ENCODE data around the gene OR13C4.
"Not testable (repeated sequence)": the region's sequence is repeated elsewhere in the genome, so short reads cannot be mapped to it uniquely, and the experiment has no call there.

OR13C4 gene

GRCh38 chr9:104527109-104527508 is at the start of gene OR13C4:
Gene OR13C4 (minus strand): TSS chr9:104527209. CDS start chr9:104527209, 0 bp downstream.
- no peak for DNase-seq

- DNase-seq, result no peak
Measured at GRCh38 chr9:104575456-104575855, 48.4 kb upstream of the OR13C4 start.

GRCh38 chr9:104572612-104573011 is 45.6 kb upstream of the OR13C4 start:
- no peak for DNase-seq

GRCh38 chr9:104568868-104569267 is 41.9 kb upstream of the OR13C4 start, which contains the start of gene OR13C8:
Gene OR13C8 (plus strand): TSS chr9:104569168. CDS start chr9:104569168, 0 bp downstream.
- no peak for DNase-seq

- DNase-seq, result no peak
Measured at GRCh38 chr9:104564358-104564757, 37.3 kb upstream of the OR13C4 start.

GRCh38 chr9:104556830-104557634 is 30.0 kb upstream of the OR13C4 start:
- DNase-seq, result no peak

- no peak for DNase-seq
Measured at GRCh38 chr9:104555521-104555920, 28.5 kb upstream of the OR13C4 start.

GRCh38 chr9:104553261-104553660 is 26.3 kb upstream of the OR13C4 start:
- DNase-seq, result no peak

- no peak for DNase-seq
Measured at GRCh38 chr9:104544644-104545043, 17.6 kb upstream of the OR13C4 start.

- no peak for DNase-seq
Measured at GRCh38 chr9:104539275-104539674, 12.3 kb upstream of the OR13C4 start.

- DNase-seq, result no peak
Measured at GRCh38 chr9:104536756-104537155, 9.7 kb upstream of the OR13C4 start, which contains the start of gene OR13C3. Gene OR13C3 (minus strand): TSS chr9:104536856. CDS start chr9:104536723, 133 bp downstream.

- DNase-seq, result not testable (repeated sequence)
Measured at GRCh38 chr9:104520241-104520640, 6.8 kb downstream of the OR13C4 start.

- DNase-seq, result no peak
Measured at GRCh38 chr9:104514901-104515300, 12.1 kb downstream of the OR13C4 start.

GRCh38 chr9:104506565-104506964 is 20.4 kb downstream of the OR13C4 start:
- no peak for DNase-seq

- no peak for DNase-seq
Measured at GRCh38 chr9:104503963-104504362, 23.0 kb downstream of the OR13C4 start, which contains the start of gene OR13F1. Gene OR13F1 (plus strand): TSS chr9:104504263. CDS start chr9:104504263, 0 bp downstream.

GRCh38 chr9:104503440-104503839 is 23.6 kb downstream of the OR13C4 start:
- no peak for DNase-seq

- DNase-seq, result no peak
Measured at GRCh38 chr9:104494808-104495207, 32.2 kb downstream of the OR13C4 start.

- DNase-seq, result no peak
Measured at GRCh38 chr9:104485014-104485413, 42.0 kb downstream of the OR13C4 start.

- no peak for DNase-seq
Measured at GRCh38 chr9:104482921-104483570, 44.0 kb downstream of the OR13C4 start.
